Esophagus squamous epithelium (tissue), 5 donors: ENCODE results near the gene GPHA2. TPM values are rescaled to one million over a fixed set of nuclear protein-coding genes. Genes with fewer than 3 reads are reported as not detected.

Experiments used
- DNase-seq: peaks from one replicate; lab custom pipeline; 2025; lab: John Stamatoyannopoulos, UW
- H3K27ac ChIP-seq, 4 donors: fragments of 200-600 bp; sonication (generic); one replicate each; pipeline ENCODE4 v1.5.1; 2016 to 2019; ENCODE audit warnings: mild to moderate bottlenecking in 1 of 4
- H3K27me3 ChIP-seq, 4 donors: fragments of 200-600 bp; sonication (generic); 1 replicate in 3 of 4; 2 replicates in 1 of 4; pipeline versions ENCODE4 v1.5.1 to v1.6.0; 2017 to 2021; ENCODE audit warnings: antibody characterized with exemption in 1 of 4
- H3K36me3 ChIP-seq, 3 donors: fragments of 200-600 bp; sonication (generic); one replicate each; pipeline ENCODE4 v1.5.1; 2016 to 2019
- H3K4me1 ChIP-seq, 3 donors: fragments of 200-600 bp; sonication (generic); one replicate each; pipeline ENCODE4 v1.5.1; 2017 to 2019
- H3K4me3 ChIP-seq, 4 donors: fragments of 200-600 bp; sonication (generic); 1 replicate in 3 of 4; 2 replicates in 1 of 4; pipeline ENCODE4 v1.5.1; 2016 to 2019; ENCODE audit warnings: mild to moderate bottlenecking in 2 of 4, moderate library complexity in 1 of 4
- H3K9me3 ChIP-seq, 3 donors: fragments of 200-600 bp; sonication (generic); one replicate each; pipeline ENCODE4 v1.5.1; 2016 to 2019
- CTCF ChIP-seq, 6 experiments: fragments of 450-650 bp in 4 of 6; fragments of 200-600 bp in 2 of 6; sonication (generic) in 2 of 6; IDR thresholded peaks; one replicate each; pipeline ENCODE4 v1.5.1; 2016 to 2019; ENCODE audit warnings: antibody characterized with exemption in 6 of 6, mild to moderate bottlenecking in 4 of 6, moderate library complexity in 4 of 6
- POLR2A ChIP-seq, 4 donors: fragments of 450-650 bp; IDR thresholded peaks; one replicate each; pipeline ENCODE4 v1.6.1; 2017; ENCODE audit warnings: antibody characterized with exemption in 4 of 4, mild to moderate bottlenecking in 4 of 4, moderate library complexity in 3 of 4
- WGBS, 2 donors: methylation state at CpG; one replicate each; pipeline ENCODE4 v1.1.5; 2018; 5-methylcytosine and 5-hydroxymethylcytosine counted together
- intact Hi-C: fragments of 100-400 bp; cut with DNase I; formaldehyde crosslinking; loops from one replicate; pipeline ENCODE4 v1.15.0; 2022
- total RNA-seq, 4 donors: library from RNA; depleted of rRNA; stranded (reverse); fragments of >200 nt; gene quantifications; one replicate each; pipeline ENCODE4 v1.1.0, GENCODE V29; 2016
- donor health status: DM: yes; HTN: yes; CAD: no.

GPHA2 gene
- total RNA-seq, 4 donors from 2014 or later, result not detected

- intact Hi-C loops, result no loop called here
- H3K4me3 ChIP-seq, result no peak overlapping the region
- 75 to 82% methylated on average over 17 to 20 of the region's 27 CpGs for WGBS, 2 donors
- no peaks in the 10 kb centered on the region for H3K9me3 ChIP-seq
- H3K27me3 ChIP-seq, result no peaks in the 10 kb centered on the region
- DNase-seq, result no peak
- TF ChIP-seq CTCF (IDR thresholded peaks at IDR 0.05) (no peak), POLR2A (IDR thresholded peaks at IDR 0.05) (no peak)
- peaks cover 19 to 54% (median 24%) of the 10 kb centered on the region in 3 donors for H3K36me3 ChIP-seq
- H3K27ac ChIP-seq, result no peak overlapping the region
- peaks cover 0 to 10% (median 0%) of the 10 kb centered on the region in 3 donors for H3K4me1 ChIP-seq
Observed at GRCh38 chr11:64934682-64935358, 873 bp downstream of the GPHA2 start.

GRCh38 chr11:64933935-64934681 lies 1.6 kb downstream of the GPHA2 start:
- WGBS, 2 donors, result 82 to 94% methylated on average over 4 to 10 of the region's 10 CpGs
- intact Hi-C loops, result no loop called here
- H3K4me3 ChIP-seq, result no peak overlapping the region
- no peaks in the 10 kb centered on the region for H3K27me3 ChIP-seq
- DNase-seq, result no peak
- peaks cover 0 to 10% (median 0%) of the 10 kb centered on the region in 3 donors for H3K4me1 ChIP-seq
- no peak for TF ChIP-seq CTCF (IDR thresholded peaks at IDR 0.05)
- no peak for TF ChIP-seq POLR2A (IDR thresholded peaks at IDR 0.05)
- H3K27ac ChIP-seq, result no peak overlapping the region
- peaks cover 19 to 61% (median 24%) of the 10 kb centered on the region in 3 donors for H3K36me3 ChIP-seq
- no peaks in the 10 kb centered on the region for H3K9me3 ChIP-seq

- no peak for DNase-seq
- Histone ChIP-seq H3K9me3 (no peaks in the 10 kb centered on the region), H3K36me3 (peaks cover 19 to 68% (median 24%) of the 10 kb centered on the region in 3 donors), H3K4me1 (peaks cover 0 to 10% (median 0%) of the 10 kb centered on the region in 3 donors), H3K27ac (no peak overlapping the region), H3K27me3 (no peaks in the 10 kb centered on the region), H3K4me3 (no peak overlapping the region)
- TF ChIP-seq POLR2A (IDR thresholded peaks at IDR 0.05) (no peak), CTCF (IDR thresholded peaks at IDR 0.05) (no peak)
- WGBS, 2 donors, result 68 to 80% methylated on average over 4 to 5 of the region's 12 CpGs
- intact Hi-C loops, result no loop called here
Observed at GRCh38 chr11:64933213-64933934, 2.3 kb downstream of the GPHA2 start.

- Histone ChIP-seq H3K36me3 (peaks cover 19 to 79% (median 24%) of the 10 kb centered on the region in 3 donors), H3K4me1 (peaks cover 0 to 10% (median 0%) of the 10 kb centered on the region in 3 donors), H3K27ac (no peak overlapping the region), H3K4me3 (no peak overlapping the region), H3K9me3 (no peaks in the 10 kb centered on the region), H3K27me3 (no peaks in the 10 kb centered on the region)
- 75 to 92% methylated on average over 5 of the region's 5 CpGs for WGBS, 2 donors
- no peak for TF ChIP-seq CTCF (IDR thresholded peaks at IDR 0.05)
- intact Hi-C loops, result no loop called here
- no peak for DNase-seq
Observed at GRCh38 chr11:64932324-64932723, 3.4 kb downstream of the GPHA2 start.
